WTC11 (cell line): Measurements from ENCODE around the gene MYO3A.

ENCODE experiments used
- CTCF ChIP-seq: fragments of 200-600 bp; IDR thresholded peaks from 2 replicates; pipeline ENCODE4 v1.8.0; 2022; ENCODE audit warnings: antibody characterized with exemption
- E2F4 ChIP-seq: sonication (generic); formaldehyde crosslinking; IDR thresholded peaks from 2 replicates; pipeline ENCODE4 v1.8.1; 2022; ENCODE audit warnings: low read depth, mild to moderate bottlenecking, moderate library complexity, missing genetic modification reagents, borderline replicate concordance
- ESRRA ChIP-seq: sonication (generic); formaldehyde crosslinking; IDR thresholded peaks from 2 replicates; pipeline ENCODE4 v1.8.1; 2022; ENCODE audit warnings: mild to moderate bottlenecking, missing genetic modification reagents, borderline replicate concordance

DNA sequence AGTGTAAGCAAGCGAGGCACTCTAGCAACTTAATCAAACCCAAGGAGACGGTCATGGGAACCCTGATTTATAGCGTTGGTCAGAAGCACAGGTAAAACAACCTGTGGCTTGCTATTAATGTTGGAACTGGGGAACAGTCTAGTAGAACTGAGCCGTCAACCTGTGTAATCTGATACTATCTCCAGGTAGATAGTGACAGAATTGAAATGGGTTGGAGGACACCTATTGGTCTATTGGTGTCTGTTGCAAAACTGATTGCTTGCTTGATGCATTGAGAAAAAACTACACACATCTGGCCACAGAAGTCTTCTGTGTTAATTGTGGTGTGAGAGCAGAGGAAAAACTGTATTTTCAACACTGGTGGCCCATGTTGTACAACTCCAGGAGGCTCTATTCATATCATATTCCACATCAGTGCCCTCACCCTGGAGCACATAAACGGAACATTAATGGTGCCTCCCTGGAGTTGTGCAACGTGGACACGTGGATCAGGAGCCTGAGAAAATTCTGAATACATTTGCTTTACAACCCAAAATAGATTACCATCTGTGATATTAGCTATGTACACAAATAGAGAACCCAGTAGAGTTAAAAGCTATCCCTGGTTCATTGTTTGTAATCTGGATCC is 112.2 kb downstream of the MYO3A start:
- TF ChIP-seq CTCF (no peak), ESRRA (CRISPR knock-in tag) (no peak), E2F4 (CRISPR knock-in tag) (no peak)
